Activated T-cell treated with anti-CD3 and anti-CD28 coated beads for 4 hours (primary cell): ENCODE data around the gene CGB3.

Source experiments
- DNase-seq: peaks from one replicate; pipeline ENCODE4 v3.0.0-alpha.2; 2020

Gene CGB3

DNA sequence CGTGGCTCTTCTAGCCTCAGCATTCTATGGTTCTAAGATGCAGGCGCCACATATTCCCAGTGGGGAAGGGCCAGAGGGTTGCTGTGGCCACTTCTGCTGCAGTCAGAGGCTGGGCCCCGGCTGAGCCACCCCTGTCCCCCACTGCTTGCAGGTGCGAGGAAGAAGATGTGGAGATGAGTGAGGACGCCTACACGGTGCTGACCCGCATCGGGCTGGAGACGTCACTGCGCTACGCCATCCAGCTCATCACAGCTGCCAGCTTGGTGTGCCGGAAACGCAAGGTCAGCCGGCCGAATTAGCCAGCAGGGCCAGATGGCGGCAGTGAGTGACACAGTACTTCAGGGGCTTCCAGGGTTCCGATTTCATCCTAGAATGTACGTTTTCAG lies 9.3 kb downstream of the CGB3 start:
- no peak for DNase-seq

DNA sequence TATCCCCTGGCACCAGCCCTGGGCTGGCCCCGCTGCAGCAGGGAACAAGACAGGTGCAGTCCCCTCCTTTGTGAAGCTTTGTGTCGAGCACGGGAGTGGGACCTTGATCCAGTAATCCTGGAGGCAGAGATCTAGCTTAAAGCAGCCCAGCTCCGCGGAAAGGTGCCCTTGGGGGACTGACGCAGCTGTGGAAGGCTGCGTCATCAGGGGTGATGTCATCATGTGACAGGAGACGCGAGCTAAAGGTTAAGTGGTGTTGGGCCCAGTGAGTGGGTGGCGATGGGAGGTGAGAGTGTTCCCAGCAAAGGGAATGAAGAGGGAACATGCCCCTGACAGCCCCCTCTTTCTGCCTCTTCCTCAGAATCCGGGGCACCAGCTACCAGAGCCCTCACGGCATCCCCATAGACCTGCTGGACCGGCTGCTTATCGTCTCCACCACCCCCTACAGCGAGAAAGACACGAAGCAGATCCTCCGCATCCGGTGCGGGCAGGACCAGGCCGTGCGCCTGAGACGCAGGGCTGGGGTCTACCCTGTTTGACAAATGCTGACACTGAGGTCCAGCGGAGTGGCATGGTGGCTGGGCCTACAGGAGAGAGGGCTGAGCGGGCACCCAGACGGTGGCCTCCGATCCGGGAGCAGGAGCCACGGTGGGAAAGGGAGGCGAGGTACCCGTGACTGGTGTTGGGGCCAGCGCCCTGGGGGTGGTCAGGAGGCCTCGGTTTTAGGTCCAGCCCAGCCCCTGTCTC lies 9.8 kb downstream of the CGB3 start:
- no peak for DNase-seq

DNA sequence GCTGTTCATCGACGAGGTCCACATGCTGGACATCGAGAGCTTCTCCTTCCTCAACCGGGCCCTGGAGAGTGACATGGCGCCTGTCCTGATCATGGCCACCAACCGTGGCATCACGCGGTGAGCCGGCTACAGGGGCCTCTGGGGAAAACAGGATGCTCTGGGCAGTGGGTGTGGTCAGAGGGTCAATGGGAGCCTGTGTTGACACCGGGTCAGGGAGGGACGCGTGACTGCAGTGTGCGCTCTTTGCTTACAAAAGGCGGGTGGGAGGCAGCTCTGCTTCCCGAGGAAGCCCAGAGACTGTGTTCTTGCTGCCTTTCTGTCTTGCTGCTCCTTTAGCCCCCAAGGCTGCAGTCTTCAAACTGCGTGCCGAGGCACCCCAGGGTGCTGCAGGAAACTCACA lies 12.9 kb downstream of the CGB3 start:
- DNase-seq, result no peak

DNA sequence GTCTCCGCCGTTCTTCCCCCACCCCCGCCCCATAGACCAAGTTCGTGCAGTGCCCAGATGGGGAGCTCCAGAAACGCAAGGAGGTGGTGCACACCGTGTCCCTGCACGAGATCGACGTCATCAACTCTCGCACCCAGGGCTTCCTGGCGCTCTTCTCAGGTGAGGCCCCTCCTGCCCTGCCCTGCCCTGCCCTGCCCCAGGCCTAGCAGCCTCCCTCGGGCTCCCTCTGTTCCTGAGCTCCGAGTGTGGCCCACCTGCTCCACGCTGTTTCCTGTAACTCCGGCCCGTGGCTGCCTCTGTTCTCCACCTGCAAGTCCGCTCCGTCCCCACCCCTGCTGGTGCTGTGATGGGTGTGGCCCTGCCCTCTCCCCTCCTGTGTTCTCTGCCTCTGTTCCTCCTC lies 13.7 kb downstream of the CGB3 start:
- no peak for DNase-seq

DNA sequence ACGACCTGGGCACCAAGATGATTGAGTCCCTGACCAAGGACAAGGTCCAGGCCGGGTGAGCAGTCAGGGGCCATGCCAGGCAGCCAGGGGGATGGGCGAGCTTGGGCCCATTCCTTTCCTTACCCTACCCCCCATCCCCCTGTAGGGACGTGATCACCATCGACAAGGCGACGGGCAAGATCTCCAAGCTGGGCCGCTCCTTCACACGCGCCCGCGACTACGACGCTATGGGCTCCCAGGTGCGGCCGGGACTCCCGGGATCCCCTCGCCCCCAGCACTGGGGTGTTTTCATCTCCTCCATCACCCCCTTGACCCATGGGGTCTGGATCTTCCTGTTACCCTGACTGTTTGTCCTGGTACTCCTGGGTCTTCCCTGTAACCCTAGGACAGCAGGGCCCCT lies 14.3 kb downstream of the CGB3 start:
- no peak for DNase-seq

- DNase-seq, result no peak
Observed at GRCh38 chr19:49006905-49007304, 17.2 kb downstream of the CGB3 start.

DNA sequence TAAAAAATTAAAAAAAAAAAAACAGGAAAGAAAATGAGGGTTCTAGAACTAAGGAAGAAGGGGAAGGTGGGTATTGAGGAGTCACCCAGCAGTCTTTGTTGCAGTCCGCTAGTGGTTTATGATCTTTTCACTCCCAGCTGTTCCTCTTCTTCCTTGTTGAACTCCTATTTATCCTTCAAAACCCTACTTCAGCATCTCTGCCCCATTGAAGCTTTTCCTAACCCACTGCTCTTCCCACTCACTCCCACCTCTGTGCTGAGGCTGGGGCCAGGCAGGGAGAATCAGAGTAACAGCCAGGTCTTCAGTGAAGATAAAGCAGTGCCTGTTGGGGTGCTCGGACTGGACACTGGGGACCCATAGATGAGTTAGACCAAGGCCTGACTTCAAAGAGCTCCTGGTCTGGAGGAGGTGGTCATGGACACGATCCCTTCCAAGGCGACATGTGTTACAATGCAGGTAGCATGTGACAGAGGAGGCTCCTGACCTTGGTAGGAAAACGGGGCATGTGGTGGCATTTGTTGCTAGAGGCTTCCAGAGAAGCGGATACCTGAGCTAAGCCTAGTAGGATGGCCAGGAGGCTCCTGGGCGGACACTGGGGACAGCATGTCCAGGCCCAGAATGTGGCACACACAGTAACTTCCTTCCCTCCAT lies 19.0 kb downstream of the CGB3 start:
- DNase-seq, result no peak

- DNase-seq, result no peak
Observed at GRCh38 chr19:49004133-49004532, 20.0 kb downstream of the CGB3 start.

DNA sequence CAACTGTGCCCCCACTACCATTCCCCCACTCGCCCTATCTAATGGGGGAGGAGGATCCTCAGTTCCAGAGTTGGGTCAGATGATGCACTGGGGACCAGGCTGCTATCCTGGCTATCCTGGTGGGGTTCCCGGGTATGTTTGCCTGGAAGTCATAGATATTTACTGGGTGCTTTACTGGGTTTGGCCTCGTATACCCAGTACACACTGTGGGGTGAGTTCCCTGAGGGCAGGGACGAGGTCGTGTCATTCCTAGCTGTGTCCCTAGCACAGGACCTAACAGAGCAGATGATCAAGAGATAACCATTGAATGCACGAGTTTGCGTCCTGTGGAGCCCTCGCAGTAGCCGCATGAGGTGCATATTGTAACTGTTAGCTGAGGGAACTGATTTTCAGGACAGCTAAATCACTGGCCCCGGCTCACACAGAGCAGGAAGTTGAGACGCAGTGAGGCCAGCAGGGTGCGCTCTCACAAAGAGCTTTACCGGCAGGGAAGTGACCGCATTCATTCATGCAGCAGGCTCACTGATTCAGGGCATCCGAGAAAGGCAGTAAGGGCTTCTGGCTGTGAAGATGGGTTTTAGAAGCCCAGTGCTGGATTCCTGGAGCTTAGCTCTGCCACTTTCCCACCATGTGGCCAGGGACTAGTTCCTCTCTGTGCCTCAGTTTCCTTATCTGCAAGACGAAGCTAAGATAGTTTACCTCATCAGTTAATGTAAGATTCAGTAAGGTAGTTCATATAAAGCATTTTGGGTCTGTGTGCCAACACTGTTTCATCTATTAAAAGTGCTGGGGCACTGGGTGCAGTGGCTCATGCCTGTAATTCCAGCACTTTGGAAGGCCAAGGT lies 24.4 kb downstream of the CGB3 start:
- DNase-seq, result peak; percentile 53

DNA sequence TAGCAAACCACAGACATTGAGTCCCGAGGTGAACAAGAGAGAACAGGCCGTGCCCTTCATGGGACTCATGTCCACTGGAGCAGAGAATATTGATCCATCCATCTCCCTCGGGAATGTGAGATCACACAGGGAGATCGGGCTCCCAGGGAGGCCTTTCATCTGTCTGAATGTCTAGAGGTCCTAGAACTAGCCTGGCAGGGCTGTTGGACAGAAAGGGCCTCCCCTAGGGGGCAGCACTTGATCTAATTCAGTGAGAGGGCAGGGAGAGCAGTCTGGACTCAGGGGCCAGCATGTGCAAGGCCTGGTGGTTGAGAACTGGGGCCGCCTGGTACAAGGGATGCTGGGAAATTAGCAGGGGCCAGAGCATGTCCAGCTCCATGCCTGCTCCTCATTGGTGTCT lies 26.2 kb downstream of the CGB3 start:
- DNase-seq, result peak; percentile 31

GRCh38 chr19:48994035-48994386 lies 30.1 kb downstream of the CGB3 start:
- DNase-seq, result no peak

- DNase-seq, result peak; percentile 98
Observed at GRCh38 chr19:48993175-48994034, 30.7 kb downstream of the CGB3 start, which contains the start of the genes GYS1 and RUVBL2. GYS1 (minus strand) TSS chr19:48993309; CDS start chr19:48993112, 197 bp downstream. RUVBL2 (plus strand) TSS chr19:48993887; CDS start chr19:48993912, 25 bp downstream.

DNA sequence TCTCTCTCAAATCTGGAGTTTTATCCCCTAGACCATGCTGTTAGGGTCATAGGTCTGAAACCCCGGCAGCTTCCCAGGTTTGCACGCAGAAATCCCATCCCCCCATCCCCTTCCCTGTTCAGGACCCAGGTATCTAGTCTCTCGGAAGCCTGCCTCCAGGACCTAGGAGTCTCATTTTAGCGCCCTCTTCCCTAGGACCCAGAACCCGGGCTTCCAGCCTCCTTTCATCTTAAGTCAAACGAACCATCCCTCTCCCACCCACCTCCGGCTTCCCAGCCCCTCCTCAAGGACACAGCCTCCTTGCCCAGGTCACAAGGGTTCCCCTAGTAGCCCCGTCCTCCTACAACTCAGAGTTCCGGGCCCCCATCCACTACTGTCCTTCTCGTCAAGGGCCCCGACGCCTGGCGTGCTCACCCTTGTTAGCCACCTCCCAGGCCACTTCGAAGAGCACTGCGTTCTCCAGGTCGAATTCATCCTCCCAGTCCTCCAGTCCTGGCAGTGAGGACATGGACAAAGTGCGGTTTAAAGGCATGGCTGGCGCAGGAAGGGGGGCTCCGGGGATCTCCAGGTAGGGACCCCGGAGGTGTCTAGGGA lies 31.5 kb downstream of the CGB3 start:
- DNase-seq, result no peak

GRCh38 chr19:48991873-48992580 lies 32.1 kb downstream of the CGB3 start:
- DNase-seq, result no peak

- no peak for DNase-seq
Observed at GRCh38 chr19:48991011-48991609, 33.0 kb downstream of the CGB3 start.

- DNase-seq, result no peak
Observed at GRCh38 chr19:48990400-48990799, 33.7 kb downstream of the CGB3 start.

DNA sequence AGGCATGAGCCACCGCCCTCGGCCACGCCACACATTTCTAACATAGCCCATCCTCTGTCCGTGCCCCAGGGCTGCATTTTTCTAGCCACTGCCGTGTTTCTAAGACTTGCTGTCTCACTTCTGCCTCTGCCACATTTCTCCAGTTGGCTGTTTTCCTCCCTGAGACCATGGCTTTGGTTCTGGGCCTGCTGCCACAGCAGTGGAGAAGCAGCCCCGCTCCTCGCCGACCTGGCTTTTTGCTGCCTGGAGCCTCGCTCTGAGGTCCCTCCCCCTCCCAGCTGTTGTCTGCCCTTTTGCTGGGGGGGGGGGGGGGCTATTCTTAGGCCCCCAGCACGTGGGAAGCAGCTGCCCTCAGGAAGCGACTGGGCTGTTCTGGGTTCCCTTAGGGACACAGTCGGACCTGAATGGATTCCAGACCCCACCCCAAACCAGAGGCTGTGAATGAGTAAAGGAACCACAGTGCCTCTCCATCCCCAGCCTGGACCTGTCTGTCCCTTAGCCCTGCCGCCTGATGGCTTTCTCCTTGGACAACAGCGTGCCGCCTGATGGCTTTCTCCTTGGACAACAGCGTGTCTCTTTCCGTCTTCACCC lies 34.3 kb downstream of the CGB3 start:
- DNase-seq, result no peak

GRCh38 chr19:48988860-48989259 lies 35.3 kb downstream of the CGB3 start:
- no peak for DNase-seq

DNA sequence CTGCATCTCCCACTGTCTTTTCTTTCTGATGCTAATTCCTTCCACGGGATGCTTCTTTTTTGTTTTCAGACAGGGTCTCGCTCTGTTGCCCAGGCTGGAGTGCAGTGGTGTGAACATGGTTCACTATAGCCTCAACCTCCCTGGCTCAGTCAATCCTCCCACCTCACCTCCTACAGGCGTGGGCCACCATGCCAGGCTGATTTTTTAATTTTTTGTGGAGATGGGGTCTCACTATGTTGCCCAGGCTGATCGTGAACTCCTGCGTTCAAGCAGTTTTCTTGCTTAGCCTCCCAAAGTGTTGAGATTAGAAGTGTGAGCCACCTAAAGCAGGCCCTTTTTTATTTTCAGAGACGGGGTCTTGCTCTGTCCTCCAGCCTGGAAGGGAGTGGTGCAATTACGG lies 35.8 kb downstream of the CGB3 start:
- DNase-seq, result no peak

- DNase-seq, result no peak
Observed at GRCh38 chr19:48987323-48987722, 36.8 kb downstream of the CGB3 start.

- DNase-seq, result no peak
Observed at GRCh38 chr19:48986211-48986610, 37.9 kb downstream of the CGB3 start.
